H1 (cell line): ENCODE data around the gene BPHL. TPM values are rescaled to one million over a fixed set of nuclear protein-coding genes. Genes with fewer than 3 reads are reported as not detected.

Source experiments
- PHF8 ChIP-seq: fragments of 200-600 bp; sonication (generic); conservative IDR thresholded peaks from 2 replicates; pipeline ENCODE4 v1.7.1; 2012; ENCODE audit warnings: low read depth, mild to moderate bottlenecking, inconsistent platforms, low read length, moderate library complexity
- SIN3A ChIP-seq, 2 experiments: IDR thresholded peaks in 1 of 2; conservative IDR thresholded peaks in 1 of 2; 2 replicates each; pipeline ENCODE4 v1.6.1; 2011 to 2012; ENCODE audit warnings: low read length in 2 of 2, improper control_type of control experiment in 1 of 2, low read depth in 1 of 2, mild to moderate bottlenecking in 1 of 2
- SP2 ChIP-seq: IDR thresholded peaks from 2 replicates; pipeline ENCODE4 v1.6.1; 2012; ENCODE audit warnings: mild to moderate bottlenecking, low read length, inconsistent platforms
- polyA plus RNA-seq, 7 experiments: library from polyadenylated mRNA; depleted of rRNA in 3 of 7; stranded (reverse) in 5 of 7; unstranded in 2 of 7; fragments of >200 nt in 5 of 7; fragments of 200-250 nt in 2 of 7; gene quantifications; 1 replicate in 5 of 7; 2 replicates in 1 of 7; 4 replicates in 1 of 7; pipeline versions ENCODE4 v1.2.1 to v1.2.3, GENCODE V29; 2011 to 2013; ENCODE audit warnings: missing spikeins in 2 of 7, mixed read lengths in 2 of 7
- total RNA-seq: library from RNA; stranded (reverse); fragmentation: NEBNext Ultra II Directional; extraction: Animal tissue kit (Norgen Biotek cat#: 25700); gene quantifications from 2 replicates; pipeline ENCODE4 v1.2.1, GENCODE V29; 2021
- TF ChIP-seq, protein P1 (sequence below): IDR thresholded peaks from 2 replicates; pipeline ENCODE4 v1.6.1; 2011; ENCODE audit warnings: low read depth, mild to moderate bottlenecking, low read length; ENCODE audit not compliant: insufficient read depth

The BPHL gene
- total and polyA plus RNA-seq, 2 of the 8 experiments (the other 6 are each of a cell fraction or from before 2014, with no cell fraction given) = 24.4 to 36.4 TPM

DNA sequence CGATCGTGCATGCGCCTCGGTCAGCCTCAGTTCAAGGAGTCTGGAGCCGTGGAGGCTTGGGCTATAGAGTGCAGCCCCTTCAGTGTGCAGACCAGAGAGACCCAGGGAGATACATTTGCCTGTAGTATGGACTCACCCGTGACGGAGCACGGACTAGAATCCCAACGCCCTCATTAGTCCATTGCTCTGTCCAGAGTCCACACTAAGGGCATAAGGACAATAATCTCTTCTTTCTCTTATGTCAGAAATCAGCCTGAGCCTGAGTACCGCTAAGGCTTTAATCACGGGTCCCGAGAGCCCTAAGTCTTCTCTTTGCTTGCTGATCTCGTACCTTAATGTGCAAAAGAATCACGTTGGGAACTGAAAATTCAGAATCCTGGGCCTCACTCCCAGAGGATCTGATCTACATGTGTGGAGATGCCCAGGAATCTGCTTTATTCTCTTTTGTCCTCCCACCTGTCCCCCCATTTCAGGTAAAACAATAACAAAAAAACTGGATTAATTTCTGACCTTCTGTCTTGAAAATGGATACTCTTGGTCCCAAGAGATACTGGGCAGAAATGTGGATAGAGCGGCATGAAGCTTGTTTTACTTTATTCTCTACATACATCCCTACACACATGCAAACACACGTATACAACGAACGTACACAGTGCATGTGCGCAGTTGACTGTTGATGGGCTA, 671 bp downstream of the BPHL start (continued):
- TF ChIP-seq SP2 (no peak), SIN3A (conservative IDR thresholded peaks at IDR 0.05 in 1 of 2, IDR thresholded peaks at IDR 0.05 in 1 of 2; ENCODE audit: low read depth in 1 of 2, low read length in 2 of 2) (0 out of 4 replicates have a peak, but pooled peaks of 1 of the 2 experiments have one; percentile 42), PHF8 (no peak)
- TF ChIP-seq, protein P1, sequence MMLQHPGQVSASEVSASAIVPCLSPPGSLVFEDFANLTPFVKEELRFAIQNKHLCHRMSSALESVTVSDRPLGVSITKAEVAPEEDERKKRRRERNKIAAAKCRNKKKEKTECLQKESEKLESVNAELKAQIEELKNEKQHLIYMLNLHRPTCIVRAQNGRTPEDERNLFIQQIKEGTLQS = no peak
